ENCODE results near the gene MED27.

The MED27 gene

DNA sequence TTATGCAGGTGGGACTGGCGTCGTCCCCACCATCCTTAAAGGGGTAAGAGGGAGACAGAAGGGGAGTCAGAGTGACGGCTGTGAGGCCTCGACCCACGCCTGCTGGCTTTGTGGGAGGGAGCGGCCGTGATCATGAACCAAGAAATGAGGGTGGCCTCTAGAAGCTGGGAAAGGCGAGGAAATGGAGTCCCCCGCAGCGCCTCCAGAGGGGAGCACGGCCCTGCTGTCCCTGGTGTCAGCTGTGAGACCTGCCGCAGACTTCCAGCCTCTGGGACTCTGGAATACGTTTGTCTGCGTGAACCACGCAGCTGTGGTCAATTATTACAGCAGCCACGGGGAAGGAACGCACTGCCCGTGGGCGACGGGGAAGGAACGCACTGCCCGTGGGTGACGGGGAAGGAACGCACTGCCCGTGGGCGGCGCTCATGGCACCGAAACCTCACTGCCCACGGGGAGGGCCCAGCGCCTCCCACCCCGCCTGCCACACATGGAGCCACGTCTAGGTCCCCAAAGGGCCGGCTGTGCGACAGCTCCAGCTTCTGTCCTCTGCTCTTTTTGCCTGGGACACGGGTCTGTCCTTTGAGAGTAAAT is 231.0 kb downstream of the MED27 start:
- no peak for DNase-seq

DNA sequence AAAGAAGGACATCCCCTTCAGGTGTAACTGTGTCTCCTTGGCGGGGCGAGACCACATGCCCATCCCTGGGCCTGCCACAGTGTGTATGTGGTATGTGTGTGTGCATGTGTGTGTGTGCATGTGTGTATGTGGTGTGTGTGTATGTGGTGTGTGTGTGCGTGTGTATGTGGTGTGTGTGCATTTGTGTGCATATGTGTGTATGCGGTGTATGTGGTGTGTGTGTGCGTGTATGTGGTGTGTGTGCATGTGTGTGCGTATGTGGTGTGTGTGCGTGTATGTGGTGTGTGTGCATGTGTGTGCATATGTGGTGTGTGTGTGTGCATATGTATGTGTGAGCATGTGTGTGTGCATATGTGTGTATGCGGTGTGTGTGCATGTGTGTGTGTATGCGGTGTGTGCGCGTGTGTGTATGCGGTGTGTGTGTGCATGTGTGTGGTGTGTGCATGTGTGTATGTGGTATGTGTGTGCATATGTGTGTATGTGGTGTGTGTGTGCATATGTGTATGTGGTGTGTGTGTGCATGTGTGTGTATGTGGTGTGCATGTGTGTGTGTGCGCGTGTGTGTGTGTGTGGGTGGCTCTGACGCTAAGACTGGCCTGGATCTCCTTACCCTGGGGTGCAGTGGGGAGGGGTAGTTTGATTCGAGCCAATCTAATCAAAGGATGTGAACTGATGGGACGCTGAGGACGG is 231.9 kb downstream of the MED27 start:
- DNase-seq = no peak

DNA sequence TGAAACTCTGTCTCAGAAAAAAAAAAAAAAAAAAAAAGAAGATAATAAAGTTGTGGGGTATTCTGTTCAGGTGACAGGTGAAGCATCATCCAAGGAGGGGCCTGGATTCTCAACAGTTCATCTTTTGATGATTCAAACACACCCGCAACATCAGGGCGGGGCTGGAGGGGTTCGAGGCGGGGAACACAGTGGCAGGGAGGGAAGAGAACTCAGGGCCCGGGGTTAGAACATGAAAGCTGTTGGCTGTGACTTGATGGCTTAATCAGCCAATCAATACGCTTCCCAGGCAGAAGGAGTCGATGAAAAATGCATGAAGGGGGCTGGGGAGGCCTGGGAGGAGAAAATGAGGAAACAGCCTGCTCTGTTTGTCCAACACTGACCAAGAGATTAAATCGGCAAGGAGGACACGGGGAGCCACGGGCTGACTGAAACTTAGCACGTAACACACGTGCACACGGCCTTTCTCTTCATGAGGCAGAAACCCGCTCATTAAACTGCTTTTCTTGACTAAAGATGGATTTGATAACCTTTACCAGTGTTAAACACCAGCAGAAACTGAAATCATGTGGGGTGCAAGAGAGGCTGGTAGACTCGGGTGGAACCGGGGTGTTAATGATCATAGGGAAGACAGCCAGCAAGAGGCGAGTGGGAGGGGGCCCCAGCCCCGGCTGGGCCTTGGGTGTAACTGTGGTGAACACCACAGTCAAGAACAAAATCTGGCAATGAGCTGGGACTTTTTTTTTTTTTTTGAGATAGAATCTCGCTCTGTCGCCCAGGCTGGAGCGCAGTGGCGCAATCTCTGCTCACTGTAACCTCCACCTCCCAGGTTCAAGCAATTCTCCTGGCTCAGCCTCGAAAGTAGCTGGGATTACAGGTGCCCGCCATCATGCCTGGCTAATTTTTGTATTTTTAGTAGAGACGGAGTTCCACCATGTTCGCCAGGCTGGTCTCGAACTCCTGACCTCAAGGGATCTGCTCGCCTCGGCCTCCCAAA is 234.1 kb downstream of the MED27 start:
- DNase-seq = no peak

GRCh38 chr9:131844745-131845118 is 234.9 kb downstream of the MED27 start:
- DNase-seq = no peak

DNA sequence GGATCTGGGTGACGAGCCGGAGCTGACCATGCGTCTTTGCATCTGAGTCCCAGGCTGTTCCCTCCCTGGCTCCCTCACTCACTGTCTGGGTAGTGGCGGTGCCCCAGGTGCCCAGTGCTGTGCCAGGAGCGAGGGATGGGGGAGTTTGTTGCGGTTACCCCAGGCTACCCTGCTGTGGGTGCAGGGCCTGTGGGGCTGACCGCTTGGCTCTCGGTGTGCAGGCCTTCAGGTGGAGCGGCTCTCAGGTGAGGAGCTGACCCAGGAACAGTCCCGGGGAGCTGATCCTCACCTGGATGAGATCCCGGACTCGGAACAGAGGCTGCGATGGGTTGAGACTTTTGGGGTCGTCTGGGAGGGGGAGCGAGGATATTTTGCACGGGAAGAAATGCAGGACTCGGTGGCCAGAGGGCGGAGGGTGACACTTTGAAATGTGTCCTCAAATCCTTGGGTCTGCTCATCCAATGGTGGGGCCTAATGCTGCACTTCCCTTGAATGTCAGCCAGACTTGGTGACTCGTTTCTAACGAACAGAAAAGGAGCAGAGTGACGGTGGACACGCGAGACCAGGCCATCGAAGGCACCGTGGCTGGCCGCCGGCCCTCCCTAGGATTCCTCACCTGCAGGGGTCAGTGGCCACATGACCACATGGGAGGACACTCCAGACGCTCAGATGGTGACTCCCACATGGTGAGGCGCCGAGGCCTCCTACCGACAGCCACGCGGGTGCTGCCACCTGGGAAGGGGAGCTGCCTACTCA is 235.5 kb downstream of the MED27 start:
- no peak for DNase-seq

DNA sequence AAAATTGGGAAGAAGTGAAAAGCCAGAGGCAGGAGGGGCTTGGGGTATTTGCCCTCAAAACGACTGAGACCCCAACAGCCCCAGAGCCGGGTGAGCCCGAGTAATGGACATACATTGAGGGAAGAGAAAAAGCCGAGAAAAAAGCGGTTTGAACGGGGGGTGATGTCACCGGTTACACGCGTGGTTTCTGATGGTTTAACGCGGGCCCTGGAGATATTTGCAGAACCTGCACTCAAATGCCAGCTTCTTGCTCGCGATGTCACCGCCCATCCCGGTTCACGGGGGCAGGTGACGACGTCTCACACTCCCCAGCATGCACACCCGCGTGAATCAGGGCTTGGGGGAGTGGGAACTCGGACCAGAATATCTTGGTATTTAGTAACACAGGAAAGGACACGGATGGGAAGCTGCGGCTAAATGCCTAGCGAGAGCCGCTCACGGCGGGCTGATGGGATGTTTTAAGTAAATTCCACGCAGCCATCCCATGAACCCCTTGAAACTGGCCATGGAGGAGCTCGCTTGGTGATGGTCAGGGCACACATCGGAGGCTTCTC is 237.8 kb downstream of the MED27 start:
- no peak for DNase-seq

GRCh38 chr9:131840751-131841702 is 238.6 kb downstream of the MED27 start:
- no peak for DNase-seq

DNA sequence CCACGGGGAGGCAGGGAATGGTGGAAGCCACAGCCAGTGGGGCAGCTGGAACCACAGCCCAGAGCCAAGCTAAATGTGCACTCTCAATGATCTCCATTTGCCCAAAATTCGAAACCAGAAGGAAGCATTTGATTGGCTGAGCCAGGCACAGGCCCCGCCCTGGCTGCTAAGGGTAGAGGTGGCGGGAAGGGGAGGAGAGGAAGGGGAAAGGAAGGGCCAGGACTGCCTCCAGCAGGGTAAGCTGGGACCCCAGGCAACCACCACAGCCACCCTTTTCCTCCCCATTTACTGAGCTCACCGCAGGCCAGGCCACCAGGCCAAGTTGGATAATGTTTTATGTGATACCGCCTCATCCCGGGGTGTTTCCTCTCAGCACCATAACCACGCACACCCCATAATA is 239.4 kb downstream of the MED27 start:
- DNase-seq = no peak

- no peak for DNase-seq
Measured at GRCh38 chr9:131839281-131840084, 240.2 kb downstream of the MED27 start.

DNA sequence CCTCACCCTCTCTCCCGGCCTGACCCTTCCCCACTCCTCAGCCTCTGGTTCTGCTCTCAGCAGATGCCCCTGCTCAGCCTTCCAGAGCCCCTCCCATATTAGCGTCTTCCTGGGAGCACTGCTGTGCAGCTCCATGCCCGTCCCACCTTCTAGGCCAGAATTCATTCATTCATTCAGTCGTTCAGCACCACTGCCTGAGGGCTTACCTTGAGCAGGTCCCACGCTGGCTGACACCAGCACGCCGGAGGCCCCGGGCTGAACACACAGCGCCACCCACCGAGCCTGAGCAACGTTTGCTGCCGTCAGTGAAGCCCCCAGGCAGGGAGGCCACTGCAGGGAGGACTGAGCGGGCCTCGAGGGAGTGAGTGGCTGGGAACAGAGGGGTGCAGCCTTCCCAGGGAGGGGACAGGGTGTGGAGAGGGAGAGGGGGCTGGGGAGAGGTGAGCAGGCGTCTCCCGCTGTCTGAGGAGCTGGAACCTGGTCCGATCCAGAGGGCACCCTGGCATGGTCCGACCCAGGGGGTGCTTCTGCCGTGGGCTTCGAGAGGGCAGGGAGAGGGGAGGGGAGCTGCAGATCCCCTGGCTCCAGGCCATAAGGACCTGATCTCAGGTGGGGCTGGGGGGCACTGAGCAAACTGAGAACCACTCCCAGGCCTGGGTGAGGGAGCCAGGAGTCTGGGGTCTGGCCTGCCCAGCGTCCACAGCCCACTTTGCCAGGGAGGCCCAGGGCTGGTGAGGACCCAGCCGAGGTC is 241.0 kb downstream of the MED27 start:
- DNase-seq = no peak

DNA sequence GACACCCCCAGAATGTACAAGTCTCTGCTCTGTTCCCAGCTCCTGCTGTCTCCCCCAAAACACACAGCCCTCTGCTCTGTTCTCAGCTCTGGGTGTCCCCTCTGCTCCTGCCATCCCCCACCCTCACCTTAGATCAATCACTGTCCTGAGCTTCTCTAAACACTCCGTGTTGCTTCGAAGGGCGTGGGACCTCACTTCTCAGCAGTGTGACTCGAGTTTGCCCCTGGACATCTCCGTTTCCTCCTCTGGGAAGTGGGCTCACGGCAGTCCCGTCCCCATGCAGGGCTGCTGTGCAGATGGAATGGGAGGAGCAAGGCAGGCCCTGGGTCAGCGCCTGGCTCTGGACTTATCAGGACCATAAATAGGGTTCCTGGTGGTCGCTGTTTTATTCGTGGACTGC is 241.8 kb downstream of the MED27 start:
- no peak for DNase-seq

DNA sequence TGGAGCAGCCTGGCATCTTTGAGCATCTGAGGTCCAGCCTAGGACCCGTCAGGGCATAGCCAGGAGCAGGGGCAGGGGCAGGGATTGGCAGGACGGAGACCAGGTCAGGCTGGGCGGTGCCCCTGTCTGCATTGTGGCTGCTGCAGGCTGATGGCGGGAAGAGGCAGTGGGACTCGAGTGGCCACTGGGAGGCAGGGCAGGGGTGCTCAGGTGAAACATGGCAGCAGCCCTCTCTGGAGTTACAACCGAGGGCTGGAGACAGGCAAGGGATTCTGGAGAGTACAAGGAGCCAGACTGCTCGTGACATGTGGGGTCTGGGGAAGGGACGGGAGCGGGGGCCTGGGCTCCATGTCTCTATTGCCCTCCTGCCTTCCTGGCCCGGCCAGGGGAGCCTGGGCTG is 242.4 kb downstream of the MED27 start:
- DNase-seq = no peak

DNA sequence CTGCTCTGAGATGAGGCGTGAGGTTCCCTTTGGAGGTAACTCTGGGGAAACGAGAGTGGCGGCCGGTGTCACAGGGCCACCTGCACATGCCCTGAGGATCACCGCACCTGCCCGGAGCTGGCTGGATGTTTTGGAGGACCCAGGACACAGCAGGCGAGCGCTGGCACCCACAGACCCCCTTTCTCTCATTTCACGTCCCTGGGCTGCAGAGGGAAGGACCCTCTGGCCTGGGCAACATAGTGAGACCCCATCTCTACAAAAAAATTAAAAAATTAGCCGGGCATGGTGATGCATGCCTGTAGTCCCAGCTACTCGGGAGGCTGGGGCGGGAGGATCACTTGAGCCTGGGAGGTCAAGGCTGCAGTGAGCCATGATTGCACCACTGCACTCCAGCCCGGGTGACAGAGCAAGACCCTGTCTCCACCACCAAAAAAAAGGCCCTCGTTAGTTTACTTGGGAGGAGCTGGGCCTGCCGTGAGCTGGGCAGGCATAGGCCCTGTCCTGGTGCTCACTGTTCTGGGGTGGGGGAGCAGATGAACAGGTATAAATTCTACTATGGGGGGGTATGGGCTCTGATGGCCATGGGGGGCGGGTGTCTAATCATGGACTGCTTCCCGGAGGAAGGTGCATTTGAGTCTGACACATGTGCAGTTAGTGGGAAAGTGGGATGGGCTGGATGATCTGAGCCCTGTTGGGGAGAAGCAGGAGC is 242.9 kb downstream of the MED27 start:
- no peak for DNase-seq

- no peak for DNase-seq
Measured at GRCh38 chr9:131836021-131836420, 243.6 kb downstream of the MED27 start.

- DNase-seq = no peak
Measured at GRCh38 chr9:131835151-131835910, 244.3 kb downstream of the MED27 start.

DNA sequence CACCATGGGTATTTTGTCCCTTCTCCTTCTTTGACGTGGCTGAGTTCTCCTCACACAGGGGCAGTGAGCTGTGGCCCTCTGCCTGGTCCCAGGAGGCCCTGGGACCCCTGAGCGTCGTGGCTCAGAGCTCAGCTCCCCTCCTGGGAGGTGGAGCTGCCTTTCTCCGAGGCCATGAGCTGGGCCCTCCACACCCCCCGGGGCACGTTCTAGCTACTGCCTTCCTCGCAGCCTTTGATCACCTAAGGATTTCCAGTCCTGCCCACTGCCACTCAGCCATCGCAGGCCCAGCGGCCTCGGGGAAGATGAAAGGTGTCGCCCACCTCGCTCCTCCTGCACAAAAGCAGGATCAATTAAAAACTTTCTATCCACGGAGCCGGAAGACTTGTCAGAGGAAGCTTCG is 244.9 kb downstream of the MED27 start:
- DNase-seq = no peak

DNA sequence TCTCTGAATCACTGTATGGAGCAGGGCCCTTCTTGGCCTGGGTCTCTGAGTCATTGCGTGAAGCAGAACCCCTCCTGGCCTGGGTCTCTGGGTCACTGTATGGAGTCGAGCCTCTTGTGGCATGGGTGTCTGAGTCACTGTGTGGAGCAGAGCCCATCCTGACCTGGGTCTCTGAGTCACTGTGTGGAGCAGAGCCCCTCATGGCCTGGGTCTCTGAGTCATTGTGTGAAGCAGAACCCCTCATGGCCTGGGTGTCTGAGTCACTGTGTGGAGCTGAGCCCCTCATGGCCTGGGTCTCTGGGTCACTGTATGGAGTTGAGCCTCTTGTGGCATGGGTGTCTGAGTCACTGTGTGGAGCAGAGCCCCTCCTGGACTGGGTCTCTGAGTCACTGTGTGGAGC is 245.8 kb downstream of the MED27 start:
- no peak for DNase-seq

GRCh38 chr9:131833083-131833482 is 246.6 kb downstream of the MED27 start:
- DNase-seq = no peak

Measured in Kasumi-1 (cell line).